GM19397 (cell line): ENCODE data around the gene RPL7A.
"Not testable (repeated sequence)": the region's sequence is repeated elsewhere in the genome, so short reads cannot be mapped to it uniquely, and the experiment has no call there.

Experiments
- ATAC-seq: cut with Tn5 transposase; IDR thresholded peaks from one replicate; pipeline ENCODE4 v1.9.1; 2021; ENCODE audit warnings: mild to moderate bottlenecking, moderate library complexity; ENCODE audit not compliant: unreplicated experiment

The RPL7A gene

DNA sequence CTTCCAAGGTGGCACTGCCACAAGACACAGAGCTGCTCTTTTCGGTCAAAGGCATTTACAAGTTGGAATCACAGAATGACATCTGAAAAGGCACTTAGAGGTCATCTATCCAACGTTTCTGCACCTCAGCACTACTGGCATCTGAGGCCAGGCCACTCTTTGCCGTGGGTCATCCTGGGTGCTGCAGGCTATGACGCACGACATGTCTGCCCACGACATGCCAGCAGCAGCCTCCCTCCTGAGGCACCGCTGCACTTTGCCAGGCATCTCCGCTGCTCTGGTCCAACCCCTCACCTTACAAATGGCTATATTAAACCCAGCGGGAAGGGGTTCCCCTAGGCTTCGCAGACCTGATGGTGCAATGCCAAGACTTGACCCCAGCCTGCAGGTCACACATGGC lies 19.8 kb downstream of the RPL7A start:
- no peak for ATAC-seq

DNA sequence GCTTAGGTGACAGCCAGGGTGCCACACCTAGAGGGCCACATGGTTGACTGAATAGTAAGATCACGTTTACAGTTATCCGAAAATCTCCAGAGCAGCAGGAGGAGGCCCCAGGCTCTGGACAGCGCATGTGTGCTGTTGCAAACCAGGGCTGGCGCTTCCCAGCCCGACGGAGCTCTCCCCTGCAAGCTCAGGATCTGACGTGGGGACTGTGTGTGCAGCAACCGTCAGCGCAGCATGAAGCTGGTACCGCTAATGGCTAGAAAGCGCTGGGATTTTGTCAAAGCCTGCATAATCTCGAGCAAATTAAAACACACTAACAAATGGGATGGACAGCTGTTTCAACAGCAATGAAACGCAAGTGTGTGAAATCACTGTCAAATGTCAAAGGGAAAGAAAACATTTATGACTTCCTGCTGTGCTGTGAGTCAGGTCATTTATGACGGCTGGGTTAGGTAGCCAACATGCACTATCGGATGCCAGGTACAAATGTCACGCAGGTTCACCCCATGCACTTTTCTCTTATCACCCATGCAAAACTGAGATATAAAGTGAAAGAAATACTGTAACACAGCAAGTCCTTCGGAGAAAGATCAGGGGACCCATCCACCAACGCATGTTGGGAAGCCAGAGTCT lies 20.3 kb downstream of the RPL7A start:
- ATAC-seq: no peak

- no peak for ATAC-seq
Measured at GRCh38 chr9:133369422-133369821, 21.4 kb downstream of the RPL7A start.

DNA sequence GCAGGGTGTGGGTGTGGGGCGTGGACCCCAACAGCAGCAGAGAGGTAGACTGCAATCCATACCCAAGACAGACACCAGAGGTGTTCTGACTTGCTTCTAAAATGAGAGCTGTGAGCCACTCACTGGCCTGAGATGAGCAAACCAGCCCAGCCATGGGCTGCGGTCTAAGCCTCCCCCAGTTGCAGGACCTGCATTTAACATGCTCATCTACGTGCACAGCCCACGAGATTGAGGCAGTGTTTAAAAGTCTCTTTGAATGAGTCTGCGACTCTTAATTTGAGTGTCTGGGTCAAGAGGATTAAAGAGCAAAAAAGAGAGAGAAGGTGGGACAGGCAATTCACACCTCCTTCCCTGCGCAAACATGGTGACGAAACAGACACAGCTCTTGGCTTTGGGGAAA lies 21.9 kb downstream of the RPL7A start:
- no peak for ATAC-seq

DNA sequence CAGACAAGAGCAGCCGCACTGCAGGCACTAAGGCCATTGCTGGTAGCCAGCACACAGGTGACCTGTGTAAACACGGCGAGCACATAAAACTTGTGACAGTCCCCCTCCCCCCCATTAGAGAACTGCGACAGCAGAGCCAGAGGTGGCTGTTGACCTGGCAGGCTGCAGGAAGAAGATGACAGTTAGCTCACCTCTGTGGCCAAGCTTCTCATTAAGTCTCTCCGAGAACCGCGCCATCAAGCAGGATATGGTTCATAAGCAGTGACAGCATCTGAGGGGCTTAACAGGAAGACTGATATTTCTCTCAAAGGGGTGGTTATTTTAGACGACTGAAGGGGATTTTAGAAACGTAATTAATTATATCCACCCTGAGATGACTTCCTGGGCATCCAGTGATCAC lies 22.7 kb downstream of the RPL7A start:
- ATAC-seq: no peak

GRCh38 chr9:133371261-133371711 lies 23.3 kb downstream of the RPL7A start:
- ATAC-seq: no peak

GRCh38 chr9:133372144-133372543 lies 24.1 kb downstream of the RPL7A start:
- ATAC-seq: no peak

DNA sequence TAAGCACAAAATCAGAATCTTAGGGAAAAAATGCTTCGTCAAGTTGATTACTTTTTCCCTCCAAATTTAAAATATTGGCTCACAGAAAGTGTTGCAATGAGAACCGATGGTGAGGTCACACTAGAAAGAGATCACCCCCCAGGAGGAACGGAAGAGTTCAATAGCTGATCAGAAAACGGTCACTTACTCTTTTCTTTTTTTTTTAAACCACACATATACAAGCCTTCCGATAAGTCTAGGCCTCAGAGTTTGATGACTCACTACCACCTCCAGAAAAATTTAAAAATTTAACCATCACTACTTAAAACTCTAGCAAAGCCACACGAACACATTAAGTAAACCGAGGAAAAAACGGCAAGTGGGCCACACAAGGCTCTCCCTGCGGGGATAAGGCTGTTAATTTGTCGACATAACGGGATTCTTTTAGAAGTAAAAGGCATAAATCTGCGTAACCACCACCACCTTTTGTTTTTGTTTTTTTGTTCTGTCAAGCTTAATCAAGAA lies 26.6 kb downstream of the RPL7A start:
- no peak for ATAC-seq

- peak; percentile 5 for ATAC-seq
Measured at GRCh38 chr9:133375116-133375723, 27.2 kb downstream of the RPL7A start.

DNA sequence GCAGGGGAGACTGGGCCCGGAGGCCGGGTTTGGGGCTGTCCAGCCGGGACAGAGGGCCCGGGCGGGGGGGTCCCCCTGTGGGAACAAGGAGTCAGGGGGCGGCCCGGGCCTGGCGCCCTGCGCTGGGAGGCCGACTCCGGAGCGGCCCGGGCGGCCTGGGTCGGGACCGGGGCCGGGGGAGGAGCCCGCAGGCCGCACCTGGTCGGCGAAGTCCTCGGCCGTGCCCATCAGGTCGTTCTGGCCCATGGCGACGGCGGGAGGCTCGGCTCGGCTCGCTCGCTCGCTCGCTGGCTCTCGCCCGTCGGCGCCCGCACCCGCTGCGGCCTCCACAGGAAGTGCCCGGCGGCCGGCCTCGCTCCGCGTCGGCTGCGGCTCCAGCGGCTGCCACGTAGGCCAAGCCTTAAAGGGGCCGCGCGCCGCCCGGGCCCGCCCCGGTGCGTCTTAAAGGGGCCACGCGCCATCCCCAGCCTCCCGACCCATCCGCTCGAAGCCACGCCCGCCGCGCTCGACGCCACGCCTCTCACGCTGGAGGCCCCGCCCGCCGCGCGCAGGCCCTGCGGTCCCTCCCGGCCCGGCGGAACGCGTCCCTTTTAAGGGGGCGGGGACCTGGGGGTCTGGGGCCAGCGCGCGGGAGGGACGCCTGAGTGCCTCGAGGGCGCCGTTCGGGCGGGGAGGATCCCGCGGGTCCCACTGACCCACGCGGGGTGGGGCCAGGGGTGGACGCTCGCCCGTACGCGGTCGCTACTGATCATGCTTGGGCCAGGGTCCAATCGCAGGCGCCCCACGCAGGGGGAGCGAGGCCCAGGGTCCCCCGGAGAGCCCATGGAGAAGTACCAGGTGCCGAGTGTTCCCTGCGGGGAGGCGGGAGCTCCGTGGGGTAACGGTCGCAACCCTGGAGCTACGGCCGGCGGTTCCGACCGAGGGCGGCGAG lies 28.0 kb downstream of the RPL7A start, which contains the start of the genes STKLD1 and SURF4:
Gene STKLD1 (plus strand): TSS at position 643 of the 931 bp plus-strand sequence. CDS start 108 bp downstream, at position 751.
Gene SURF4 (minus strand): TSS at position 337 of the 931 bp plus-strand sequence. CDS start 91 bp downstream, at position 246.
- ATAC-seq: peak; percentile 89

- not testable (repeated sequence) for ATAC-seq
Measured at GRCh38 chr9:133377280-133377679, 29.3 kb downstream of the RPL7A start.

- no peak for ATAC-seq
Measured at GRCh38 chr9:133377721-133378216, 29.8 kb downstream of the RPL7A start.

- no peak for ATAC-seq
Measured at GRCh38 chr9:133378408-133378962, 30.5 kb downstream of the RPL7A start.

DNA sequence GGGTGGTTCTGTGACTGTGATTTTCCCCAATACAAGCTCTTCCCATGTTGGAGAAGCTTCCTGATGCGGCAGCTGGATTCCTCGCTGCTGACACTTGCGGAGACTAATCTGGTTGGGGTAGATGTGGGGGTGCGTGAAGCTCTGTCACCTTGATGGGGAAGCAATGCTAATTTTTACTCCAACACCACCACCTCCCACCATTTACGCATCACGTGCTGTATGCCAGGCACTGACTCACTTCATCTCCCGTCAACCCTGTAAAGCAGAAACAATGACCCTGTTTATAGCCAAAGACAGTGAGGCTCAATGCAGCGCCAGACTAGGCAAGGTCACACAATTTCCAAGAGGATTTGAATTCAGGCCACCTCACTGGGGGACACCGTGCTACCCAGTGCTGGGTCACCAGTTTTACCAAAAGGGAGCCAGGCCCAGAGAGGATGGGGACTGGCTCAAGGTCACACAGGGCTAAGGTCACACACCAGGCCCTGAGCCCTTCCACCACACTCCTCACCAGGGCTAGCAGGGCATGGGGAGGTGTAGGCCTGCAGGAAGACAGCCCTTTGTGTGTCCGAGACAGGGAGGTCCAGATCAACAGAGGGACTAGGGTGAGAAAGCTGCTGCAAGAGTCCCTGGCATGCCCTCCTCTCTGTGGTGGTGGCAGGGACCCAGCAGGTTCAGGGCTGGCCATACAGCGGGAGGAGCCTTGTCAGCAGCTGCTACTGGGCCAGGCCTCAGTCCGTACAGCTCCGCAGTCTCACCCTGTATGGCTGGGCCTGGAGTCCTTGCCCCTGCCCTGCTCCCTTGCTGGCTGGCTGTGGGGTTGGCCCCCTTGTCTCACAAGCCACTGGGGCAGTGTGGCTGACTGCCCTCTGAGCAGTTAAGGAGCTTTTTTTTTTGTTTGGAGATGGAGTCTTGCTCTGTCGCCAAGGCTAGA lies 31.4 kb downstream of the RPL7A start:
- no peak for ATAC-seq

GRCh38 chr9:133380734-133381133 lies 32.7 kb downstream of the RPL7A start:
- ATAC-seq: no peak

DNA sequence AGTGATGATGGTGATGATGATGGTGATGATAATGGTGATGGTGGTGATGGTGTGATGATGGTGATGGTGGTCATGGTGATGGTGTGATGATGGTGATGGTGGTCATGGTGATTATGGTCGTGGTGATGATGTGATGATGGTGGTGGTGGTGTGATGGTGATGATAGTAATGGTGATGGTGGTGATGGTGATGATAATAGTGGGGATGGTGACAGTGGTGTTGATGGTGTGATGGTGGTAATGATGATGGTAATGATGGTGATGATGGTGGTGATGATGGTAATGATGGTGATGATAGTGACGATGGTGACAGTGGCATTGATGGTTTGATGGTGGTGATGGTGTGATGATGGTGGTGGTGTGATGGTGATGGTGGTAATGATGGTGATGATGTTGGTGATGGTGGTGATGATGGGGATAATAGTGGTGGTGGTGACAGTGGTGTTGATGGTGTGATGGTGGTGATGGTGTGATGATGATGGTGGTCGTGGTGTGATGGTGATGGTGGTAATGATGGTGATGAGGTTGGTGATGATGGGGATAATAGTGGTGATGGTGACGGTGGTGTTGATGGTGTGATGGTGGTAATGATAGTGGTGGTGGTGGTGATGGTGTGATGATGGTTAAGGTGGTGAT lies 34.6 kb downstream of the RPL7A start:
- no peak for ATAC-seq

DNA sequence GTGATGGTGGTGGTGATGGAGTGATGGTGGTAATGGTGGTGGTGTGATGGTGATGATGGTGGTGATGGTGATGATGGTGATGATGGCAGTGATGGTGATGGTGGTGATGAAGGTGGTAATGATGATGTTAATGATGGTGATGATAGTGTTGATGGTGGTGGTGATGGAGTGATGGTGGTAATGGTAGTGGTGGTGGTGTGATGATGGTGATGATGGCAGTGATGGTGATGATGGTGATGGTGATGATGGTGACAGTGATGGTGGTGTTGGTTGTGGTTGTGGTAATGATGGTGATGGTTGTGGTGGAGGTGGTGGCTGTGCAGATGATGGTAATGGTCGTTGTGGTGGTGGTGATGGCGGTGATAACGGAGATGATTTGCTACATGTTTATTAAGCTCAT lies 35.4 kb downstream of the RPL7A start:
- no peak for ATAC-seq

DNA sequence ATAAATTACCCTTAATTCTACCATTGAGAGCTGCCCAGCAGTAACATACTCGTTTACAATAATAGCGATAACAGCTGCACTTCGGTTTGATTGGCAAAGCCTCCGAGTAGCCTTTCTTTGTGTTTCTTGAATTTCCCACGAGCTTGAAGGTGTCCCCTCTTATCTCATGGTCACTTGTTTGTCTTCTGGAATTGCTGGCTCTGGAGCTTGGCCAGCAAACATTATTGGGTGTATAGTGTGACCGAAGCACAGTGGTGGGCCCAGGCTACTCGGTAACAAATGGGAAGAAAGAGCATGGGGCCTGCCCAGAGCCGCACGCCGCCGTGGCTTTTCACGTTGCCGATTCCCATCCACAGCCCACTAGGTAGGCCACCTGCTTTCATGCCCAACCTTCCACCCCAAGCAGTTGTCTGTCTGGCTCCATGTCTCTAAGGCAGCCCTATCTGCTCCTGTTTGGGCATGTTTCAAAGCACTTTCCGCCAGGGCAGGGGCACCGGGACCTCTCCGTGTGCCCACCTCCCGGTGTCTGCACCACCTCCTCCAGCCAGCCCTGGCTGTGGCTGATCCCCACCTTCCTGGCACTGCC lies 36.8 kb downstream of the RPL7A start:
- no peak for ATAC-seq

GRCh38 chr9:133385452-133385851 lies 37.4 kb downstream of the RPL7A start:
- no peak for ATAC-seq
